Muscle layer of colon (tissue), 2 donors: ENCODE data around the gene SLC24A3.

Experiments used
- H3K27ac ChIP-seq: one replicate; pipeline ENCODE4 v1.7.0; 2013; ENCODE audit warnings: low read depth, mild to moderate bottlenecking, low read length, moderate library complexity
- H3K27me3 ChIP-seq, 2 donors: one replicate each; pipeline ENCODE4 v1.7.0; 2013; ENCODE audit warnings: low read length in 2 of 2, mild to moderate bottlenecking in 2 of 2; ENCODE audit not compliant: insufficient read depth in 2 of 2, control insufficient read depth in 1 of 2
- H3K36me3 ChIP-seq: one replicate; pipeline ENCODE4 v1.7.0; 2013; ENCODE audit warnings: mild to moderate bottlenecking, low read length; ENCODE audit not compliant: insufficient read depth
- H3K4me1 ChIP-seq: one replicate; pipeline ENCODE4 v1.7.0; 2013; ENCODE audit warnings: mild to moderate bottlenecking, low read length; ENCODE audit not compliant: insufficient read depth
- H3K4me3 ChIP-seq, 2 donors: one replicate each; pipeline ENCODE4 v1.7.0; 2013; ENCODE audit warnings: low read length in 2 of 2, low read depth in 1 of 2, mild to moderate bottlenecking in 1 of 2, moderate library complexity in 1 of 2
- H3K9ac ChIP-seq: one replicate; pipeline ENCODE4 v1.7.0; 2013; ENCODE audit warnings: low read length
- H3K9me3 ChIP-seq: one replicate; pipeline ENCODE4 v1.7.0; 2013; ENCODE audit warnings: mild to moderate bottlenecking, low read length
- donor health status: abdominal sarcoma.
- donor health status: Adenocarcinoma of cecum.

Gene SLC24A3

GRCh38 chr20:19616620-19617019 lies 404.2 kb downstream of the SLC24A3 start:
- H3K27me3 ChIP-seq, result no peaks in the 10 kb centered on the region
- H3K4me3 ChIP-seq, result no peak overlapping the region
- no peaks in the 10 kb centered on the region for H3K9me3 ChIP-seq
- H3K27ac ChIP-seq, result no peak overlapping the region
- no peaks in the 10 kb centered on the region for H3K4me1 ChIP-seq
- H3K9ac ChIP-seq, result no peak overlapping the region
- no peaks in the 10 kb centered on the region for H3K36me3 ChIP-seq

DNA sequence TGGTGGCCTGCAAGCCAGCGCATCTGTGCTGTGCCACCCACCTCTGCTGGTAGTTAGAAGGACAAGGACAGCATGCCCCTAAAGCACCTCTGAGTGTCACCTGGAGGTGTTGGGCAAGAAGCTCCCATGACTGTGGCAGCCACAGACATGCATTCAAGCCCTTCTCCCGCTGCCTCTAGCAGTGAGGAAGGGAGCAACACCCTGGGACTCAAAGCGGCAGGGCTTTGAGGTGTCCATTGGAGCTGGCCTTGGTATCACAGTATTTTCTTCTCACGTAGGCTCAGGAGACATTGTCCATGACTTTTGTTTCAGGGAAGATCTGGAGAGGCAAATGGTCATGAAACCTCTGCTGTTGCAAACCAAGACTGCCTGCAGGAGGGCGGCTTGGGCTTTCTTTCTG lies 404.8 kb downstream of the SLC24A3 start:
- Histone ChIP-seq H3K36me3 (no peaks in the 10 kb centered on the region), H3K27me3 (no peaks in the 10 kb centered on the region), H3K9me3 (no peaks in the 10 kb centered on the region), H3K4me3 (no peak overlapping the region), H3K27ac (no peak overlapping the region), H3K4me1 (no peaks in the 10 kb centered on the region), H3K9ac (no peak overlapping the region)

- H3K36me3 ChIP-seq, result no peaks in the 10 kb centered on the region
- H3K9me3 ChIP-seq, result no peaks in the 10 kb centered on the region
- H3K9ac ChIP-seq, result no peak overlapping the region
- no peak overlapping the region for H3K27ac ChIP-seq
- no peaks in the 10 kb centered on the region for H3K27me3 ChIP-seq
- no peak overlapping the region for H3K4me3 ChIP-seq
- no peaks in the 10 kb centered on the region for H3K4me1 ChIP-seq
Measured at GRCh38 chr20:19618711-19619110, 406.3 kb downstream of the SLC24A3 start.

- Histone ChIP-seq H3K36me3 (no peaks in the 10 kb centered on the region), H3K27ac (no peak overlapping the region), H3K9me3 (no peaks in the 10 kb centered on the region), H3K27me3 (no peaks in the 10 kb centered on the region), H3K4me3 (no peak overlapping the region), H3K4me1 (no peaks in the 10 kb centered on the region), H3K9ac (no peak overlapping the region)
Measured at GRCh38 chr20:19619904-19620430, 407.5 kb downstream of the SLC24A3 start.

DNA sequence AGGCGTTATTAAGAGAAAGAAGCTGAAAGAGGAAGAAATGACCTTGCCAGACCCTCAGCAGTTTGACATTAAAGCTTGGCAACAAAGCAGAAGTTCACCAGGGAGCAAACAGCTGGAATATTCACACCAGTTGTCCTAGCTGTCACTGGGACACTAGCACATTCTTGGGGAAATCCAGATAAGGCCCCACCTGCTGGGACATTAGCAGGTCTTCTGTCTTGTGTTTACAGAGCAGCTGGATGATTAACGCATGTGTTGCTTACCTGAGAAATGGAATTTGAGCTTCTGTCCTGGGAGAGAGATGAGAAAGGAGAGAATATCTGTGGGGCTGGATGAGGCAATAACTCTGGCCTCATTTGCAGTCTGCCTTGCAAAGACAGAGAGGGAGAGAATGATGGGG lies 408.0 kb downstream of the SLC24A3 start:
- no peak overlapping the region for H3K27ac ChIP-seq
- no peaks in the 10 kb centered on the region for H3K36me3 ChIP-seq
- no peaks in the 10 kb centered on the region for H3K9me3 ChIP-seq
- no peak overlapping the region for H3K9ac ChIP-seq
- H3K4me3 ChIP-seq, result no peak overlapping the region
- no peaks in the 10 kb centered on the region for H3K4me1 ChIP-seq
- no peaks in the 10 kb centered on the region for H3K27me3 ChIP-seq

DNA sequence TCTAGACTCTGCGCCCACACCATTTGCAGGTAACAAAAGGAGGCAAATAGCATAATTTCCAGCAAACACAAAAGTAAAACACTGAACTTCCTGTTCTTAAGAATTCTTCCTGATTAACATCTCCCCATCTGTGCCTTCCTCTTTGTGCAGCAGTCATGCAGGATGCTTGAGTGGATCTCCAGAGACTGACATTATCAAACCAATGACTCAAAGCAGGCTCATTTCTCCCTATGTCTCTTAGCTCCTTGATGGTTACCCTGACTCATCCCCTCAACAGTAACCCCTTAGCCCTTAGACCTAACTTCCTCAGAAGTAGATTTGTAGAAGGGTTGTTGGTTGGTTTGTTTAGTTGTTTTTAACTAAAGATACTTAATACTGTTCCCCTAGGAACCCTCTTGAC lies 408.6 kb downstream of the SLC24A3 start:
- no peak overlapping the region for H3K27ac ChIP-seq
- no peaks in the 10 kb centered on the region for H3K27me3 ChIP-seq
- H3K9ac ChIP-seq, result no peak overlapping the region
- H3K4me3 ChIP-seq, result no peak overlapping the region
- no peaks in the 10 kb centered on the region for H3K4me1 ChIP-seq
- no peaks in the 10 kb centered on the region for H3K36me3 ChIP-seq
- no peaks in the 10 kb centered on the region for H3K9me3 ChIP-seq

- no peaks in the 10 kb centered on the region for H3K9me3 ChIP-seq
- H3K36me3 ChIP-seq, result no peaks in the 10 kb centered on the region
- no peak overlapping the region for H3K27ac ChIP-seq
- no peaks in the 10 kb centered on the region for H3K4me1 ChIP-seq
- H3K9ac ChIP-seq, result no peak overlapping the region
- H3K27me3 ChIP-seq, result no peaks in the 10 kb centered on the region
- no peak overlapping the region for H3K4me3 ChIP-seq
Measured at GRCh38 chr20:19624221-19624965, 412.0 kb downstream of the SLC24A3 start.

- H3K9ac ChIP-seq, result no peak overlapping the region
- no peaks in the 10 kb centered on the region for H3K27me3 ChIP-seq
Measured at GRCh38 chr20:19625426-19625825, 413.0 kb downstream of the SLC24A3 start.

DNA sequence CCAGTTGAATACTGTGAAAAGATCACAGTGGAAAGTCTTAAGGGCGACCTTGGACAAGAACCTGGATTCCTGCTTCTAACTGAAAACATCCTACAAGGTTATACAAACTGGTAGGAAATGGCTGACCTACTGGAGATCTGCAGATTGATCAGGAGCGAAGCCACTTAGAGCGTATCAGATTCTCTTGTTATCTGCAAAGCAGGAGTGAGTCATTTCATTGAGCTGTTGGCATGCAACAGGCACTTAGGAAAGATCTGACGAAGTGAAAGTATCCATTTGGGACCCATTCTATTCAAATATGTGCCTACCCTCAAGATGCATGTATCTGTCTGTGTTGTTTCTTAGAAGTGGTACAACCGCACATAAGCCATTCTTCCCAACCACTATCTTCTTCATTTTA lies 414.5 kb downstream of the SLC24A3 start:
- H3K4me1 ChIP-seq, result no peaks in the 10 kb centered on the region
- no peaks in the 10 kb centered on the region for H3K9me3 ChIP-seq
- H3K36me3 ChIP-seq, result no peaks in the 10 kb centered on the region
- no peak overlapping the region for H3K9ac ChIP-seq
- H3K27ac ChIP-seq, result no peak overlapping the region
- no peaks in the 10 kb centered on the region for H3K27me3 ChIP-seq
- no peak overlapping the region for H3K4me3 ChIP-seq

More at GRCh38 chr20:19625426-19625825, 413.0 kb downstream of the SLC24A3 start:
- no peak overlapping the region for H3K4me3 ChIP-seq
- H3K27ac ChIP-seq, result no peak overlapping the region
- H3K9me3 ChIP-seq, result no peaks in the 10 kb centered on the region
- no peaks in the 10 kb centered on the region for H3K4me1 ChIP-seq
- H3K36me3 ChIP-seq, result no peaks in the 10 kb centered on the region

DNA sequence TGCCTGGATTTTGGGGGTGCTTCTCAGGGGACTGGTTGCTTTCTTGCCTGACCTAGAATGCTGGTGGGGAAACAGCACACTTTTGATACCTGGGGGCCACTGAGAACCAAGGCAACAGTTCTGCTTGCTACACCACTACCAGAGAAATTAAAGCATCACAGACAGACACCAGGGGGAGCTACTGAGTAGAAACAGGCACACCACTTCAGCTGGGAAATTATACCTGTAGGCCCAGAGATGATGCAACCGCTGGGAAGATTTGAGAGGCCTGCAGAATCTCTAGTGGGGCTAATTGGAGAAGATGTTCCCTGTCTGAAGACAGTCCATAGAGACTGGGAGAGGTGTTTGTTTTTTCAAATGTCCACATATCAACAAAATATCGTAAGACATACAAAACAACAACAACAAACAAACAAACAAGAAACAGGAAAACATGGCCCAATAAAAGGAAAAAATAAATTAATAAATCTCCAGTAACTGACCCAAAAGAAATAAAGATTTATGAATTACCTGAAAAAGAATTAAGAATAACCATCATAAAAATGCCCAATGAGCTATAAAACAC lies 416.2 kb downstream of the SLC24A3 start:
- Histone ChIP-seq H3K4me3 (no peak overlapping the region), H3K4me1 (no peaks in the 10 kb centered on the region), H3K27me3 (no peaks in the 10 kb centered on the region), H3K9me3 (no peaks in the 10 kb centered on the region), H3K27ac (no peak overlapping the region), H3K36me3 (no peaks in the 10 kb centered on the region), H3K9ac (no peak overlapping the region)

GRCh38 chr20:19631410-19631809 lies 419.0 kb downstream of the SLC24A3 start:
- Histone ChIP-seq H3K4me1 (no peaks in the 10 kb centered on the region), H3K36me3 (no peaks in the 10 kb centered on the region), H3K9me3 (no peaks in the 10 kb centered on the region), H3K27ac (no peak overlapping the region), H3K27me3 (no peaks in the 10 kb centered on the region), H3K9ac (no peak overlapping the region), H3K4me3 (no peak overlapping the region)

- Histone ChIP-seq H3K27me3 (no peaks in the 10 kb centered on the region), H3K36me3 (no peaks in the 10 kb centered on the region), H3K4me3 (no peak overlapping the region), H3K9ac (no peak overlapping the region), H3K27ac (no peak overlapping the region), H3K9me3 (no peaks in the 10 kb centered on the region), H3K4me1 (no peaks in the 10 kb centered on the region)
Measured at GRCh38 chr20:19633985-19634384, 421.5 kb downstream of the SLC24A3 start.
